Pons (tissue), 1 donor: ENCODE measurements around the gene BEGAIN.

Experiments used
- DNase-seq: peaks from one replicate; pipeline ENCODE4 v3.0.0-alpha.2; 2016; ENCODE audit warnings: low spot score

The BEGAIN gene

GRCh38 chr14:100549834-100550625, 37.2 kb downstream of the BEGAIN start:
- no peak for DNase-seq

DNA sequence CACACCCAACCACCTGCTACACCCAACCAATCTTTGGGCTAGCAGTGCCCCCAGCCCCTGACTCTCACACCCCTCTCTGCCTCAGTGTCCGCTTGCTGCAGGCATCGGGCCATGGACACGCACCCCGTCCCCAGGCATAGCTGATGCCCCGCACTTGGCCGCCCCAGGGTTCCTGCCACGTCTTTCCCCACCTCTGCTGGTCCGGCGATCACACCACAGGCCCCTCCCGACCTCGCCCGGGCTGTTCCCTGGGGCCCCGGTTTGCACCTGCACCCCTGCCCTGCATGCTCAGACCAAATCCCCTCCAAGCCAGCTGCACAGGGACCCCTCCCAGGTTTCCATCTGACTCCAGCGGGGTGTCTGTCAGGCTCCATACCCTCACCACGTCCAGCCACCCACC, 38.3 kb downstream of the BEGAIN start:
- DNase-seq = no peak

DNA sequence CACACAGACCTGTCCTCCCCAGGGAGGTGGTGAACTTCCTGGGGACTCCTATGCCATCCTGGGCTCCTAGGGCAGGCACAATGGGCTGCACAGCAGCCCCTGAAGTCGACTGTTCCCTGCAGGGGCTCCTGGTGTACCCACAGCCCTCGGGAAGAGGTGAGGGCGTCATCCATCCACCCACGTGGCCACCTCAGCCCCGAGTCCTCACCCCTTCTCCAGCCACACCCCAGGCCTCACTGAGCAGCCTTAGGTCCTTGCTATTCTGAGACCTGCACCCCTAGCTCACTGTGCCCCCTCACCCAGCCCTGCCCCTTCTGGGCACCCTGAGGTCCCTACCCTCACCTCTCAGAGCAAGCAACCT, 38.9 kb downstream of the BEGAIN start:
- DNase-seq = no peak

DNA sequence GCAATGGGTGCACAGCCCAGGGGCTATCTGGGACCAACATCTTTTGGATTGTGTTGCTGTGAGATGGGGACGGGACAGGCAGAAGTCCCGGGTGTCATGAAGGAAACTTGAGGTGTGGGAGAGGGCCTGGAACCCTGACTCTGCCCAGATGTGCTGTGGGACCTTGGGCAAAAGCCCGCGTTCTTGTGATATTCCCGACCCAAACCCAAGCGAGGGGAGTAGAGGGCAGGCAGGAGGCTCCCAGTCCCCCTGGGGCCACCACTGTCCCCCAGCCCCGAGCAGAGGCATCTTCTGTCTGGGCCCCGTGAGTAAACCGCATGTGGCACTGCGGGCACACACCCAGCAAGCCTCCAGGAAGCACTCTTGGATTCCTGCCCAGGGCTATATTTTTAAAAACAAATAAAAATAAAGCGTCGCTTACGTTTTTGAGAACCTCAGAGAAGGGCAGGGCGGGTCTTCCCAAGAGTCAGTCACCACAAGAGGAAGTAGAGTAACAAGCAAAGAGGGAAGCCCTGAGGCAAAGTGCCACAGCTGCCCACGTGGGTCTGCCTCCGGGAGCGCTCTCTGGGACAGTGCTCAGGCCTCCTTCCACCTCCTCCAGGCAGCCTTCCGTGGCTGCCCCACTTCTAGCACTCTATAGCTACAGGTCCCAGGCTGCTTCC, 39.5 kb downstream of the BEGAIN start:
- DNase-seq = peak; percentile 69

DNA sequence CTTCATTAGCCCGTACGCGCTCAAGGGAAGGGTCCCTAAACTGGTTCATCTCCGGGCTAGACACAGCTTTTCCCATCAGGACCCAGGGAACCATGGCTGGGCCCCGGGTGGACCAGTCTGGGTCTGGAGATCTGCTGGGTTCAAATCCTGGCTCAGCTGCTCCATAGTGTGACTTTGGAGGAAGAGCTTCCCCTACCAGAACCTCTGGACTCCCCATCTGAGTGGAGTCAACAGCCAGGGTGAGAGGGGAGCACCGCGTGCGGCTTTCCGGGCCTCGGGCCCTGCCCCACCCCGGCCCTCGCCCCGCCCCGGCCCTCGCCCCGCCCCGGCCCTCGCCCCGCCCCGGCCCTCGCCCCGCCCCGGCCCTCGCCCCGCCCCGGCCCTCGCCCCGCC, 41.2 kb downstream of the BEGAIN start:
- DNase-seq = peak; percentile 34

- DNase-seq = no peak
Observed at GRCh38 chr14:100545359-100545758, 41.9 kb downstream of the BEGAIN start.

DNA sequence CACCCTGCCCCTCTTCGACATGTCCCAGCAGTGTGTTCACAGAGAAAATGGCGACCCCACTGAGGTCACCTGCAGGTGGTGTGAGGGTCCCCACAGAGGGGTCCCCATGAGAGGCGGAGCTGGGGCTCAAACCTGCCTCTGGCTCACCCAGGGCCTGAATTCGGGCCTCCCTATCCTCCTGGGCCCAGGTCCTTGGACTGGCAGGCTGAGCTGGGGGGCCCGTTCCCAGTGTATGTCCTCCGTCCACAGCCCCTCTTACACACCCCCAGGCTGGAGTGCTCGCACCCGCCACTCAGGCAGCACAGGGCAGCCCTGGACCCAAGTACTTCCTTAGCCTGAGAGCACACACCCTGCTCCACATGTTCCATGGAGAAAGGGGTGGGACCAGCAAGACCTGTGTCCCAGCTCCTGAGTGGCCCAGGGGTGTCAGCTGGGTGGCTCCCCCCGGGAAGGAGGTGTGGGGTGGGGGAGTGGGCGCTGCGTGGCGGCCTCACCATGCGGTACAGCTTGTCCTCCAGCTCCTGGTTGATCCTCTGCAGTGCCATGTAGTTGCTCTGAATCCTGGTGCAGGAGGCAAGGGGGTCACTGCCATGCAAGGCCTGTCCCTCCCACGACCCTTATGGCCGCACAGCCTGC, 42.6 kb downstream of the BEGAIN start:
- DNase-seq = no peak

- no peak for DNase-seq
Observed at GRCh38 chr14:100543471-100544455, 43.5 kb downstream of the BEGAIN start.

- no peak for DNase-seq
Observed at GRCh38 chr14:100542619-100543205, 44.5 kb downstream of the BEGAIN start.

- no peak for DNase-seq
Observed at GRCh38 chr14:100541621-100542560, 45.3 kb downstream of the BEGAIN start.

DNA sequence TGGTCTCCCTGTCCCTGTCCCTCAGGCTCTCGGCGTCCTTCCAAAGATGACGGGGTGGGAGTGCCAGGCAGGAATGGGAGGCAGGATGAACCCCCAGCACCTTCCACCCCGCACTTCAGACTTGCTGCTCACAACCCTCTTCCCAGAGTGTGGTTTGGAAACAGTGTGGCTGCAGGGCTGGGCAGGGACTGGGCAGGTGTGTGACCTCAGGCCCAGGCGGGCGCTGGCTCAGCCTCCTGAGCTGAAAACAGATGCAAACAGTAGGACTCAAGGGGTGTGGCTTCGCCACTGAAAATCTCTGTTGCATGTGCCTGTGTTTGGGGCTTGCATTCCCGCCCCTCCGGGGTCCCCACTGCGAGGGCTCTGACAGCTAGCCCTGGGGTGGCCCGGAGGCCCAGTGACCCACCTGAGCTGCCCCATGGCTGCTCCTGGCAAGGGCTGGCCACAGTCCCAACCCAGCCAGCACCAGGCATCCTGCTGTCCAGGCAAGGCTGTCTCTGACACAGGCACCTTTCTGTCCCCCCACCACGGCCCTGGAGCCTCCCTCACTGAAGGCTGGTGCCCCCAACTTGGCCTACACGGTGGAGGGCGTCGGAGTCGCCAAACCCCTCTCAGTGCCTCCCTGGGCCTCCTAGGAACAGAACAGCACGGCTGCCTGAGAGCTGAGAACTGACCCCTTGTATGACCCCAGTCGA, 46.1 kb downstream of the BEGAIN start:
- DNase-seq = no peak

DNA sequence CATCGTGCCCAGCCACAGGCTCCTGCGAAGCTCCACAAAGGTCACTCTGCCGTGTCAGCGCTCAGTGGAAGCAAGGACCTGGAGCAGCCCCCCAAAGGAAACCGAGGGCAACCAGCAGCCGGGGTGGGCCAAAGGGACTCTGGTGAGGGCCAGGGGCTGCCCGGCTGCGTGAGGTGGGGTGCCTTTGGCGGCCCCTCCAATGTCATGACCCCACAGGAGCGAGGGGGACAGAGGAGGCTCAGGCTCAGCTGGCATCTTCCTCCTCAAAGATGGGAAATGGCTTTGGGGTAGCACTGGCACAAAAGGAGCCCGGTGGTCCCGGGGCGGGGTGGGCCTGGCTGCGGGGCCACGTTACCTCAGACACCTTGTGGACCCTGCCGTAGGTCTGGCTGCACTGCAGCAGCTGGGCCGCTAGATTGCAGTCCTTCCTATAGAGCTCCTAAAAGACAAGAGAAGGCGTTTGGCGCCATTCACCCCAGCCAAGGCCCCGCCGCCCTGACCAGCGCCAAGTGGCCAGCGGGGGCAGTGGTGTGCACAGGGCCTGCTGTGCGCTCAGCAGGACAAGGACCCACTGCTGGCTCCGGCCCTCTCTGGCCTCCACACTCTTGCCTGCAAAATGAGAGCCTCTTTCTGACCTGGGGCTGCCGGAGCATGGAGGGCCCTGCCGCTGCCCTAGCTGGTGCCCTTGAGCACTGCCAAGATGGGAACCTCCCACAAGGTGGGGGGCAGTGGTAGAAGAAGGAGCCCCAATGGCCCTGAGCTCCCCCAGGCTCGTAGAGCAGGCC, 46.9 kb downstream of the BEGAIN start:
- no peak for DNase-seq

DNA sequence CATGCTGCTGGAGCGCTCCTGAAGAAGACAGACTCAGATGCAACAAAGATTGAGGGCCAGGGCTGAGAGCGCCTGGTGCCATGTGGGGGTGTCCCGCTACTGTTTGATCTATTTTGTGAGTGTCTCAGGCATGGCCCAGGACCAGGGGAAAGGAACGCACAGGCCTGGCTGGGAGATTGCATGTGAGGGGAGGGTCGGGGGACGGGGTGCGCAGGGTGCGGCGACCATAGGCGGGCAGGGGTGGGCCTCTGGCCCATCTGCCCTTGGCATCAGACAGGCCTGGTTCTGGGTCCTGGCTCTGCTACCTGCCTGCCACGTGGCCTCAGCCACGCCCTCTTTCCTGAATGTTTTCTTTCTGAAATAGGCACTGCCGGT, 47.5 kb downstream of the BEGAIN start:
- no peak for DNase-seq

GRCh38 chr14:100539003-100539660, 48.1 kb downstream of the BEGAIN start:
- DNase-seq = no peak

- no peak for DNase-seq
Observed at GRCh38 chr14:100538351-100539002, 48.7 kb downstream of the BEGAIN start.

GRCh38 chr14:100537446-100538350, 49.5 kb downstream of the BEGAIN start:
- peak; percentile 66 for DNase-seq
